Measurements from ENCODE around the gene MTHFD1L.

DNA sequence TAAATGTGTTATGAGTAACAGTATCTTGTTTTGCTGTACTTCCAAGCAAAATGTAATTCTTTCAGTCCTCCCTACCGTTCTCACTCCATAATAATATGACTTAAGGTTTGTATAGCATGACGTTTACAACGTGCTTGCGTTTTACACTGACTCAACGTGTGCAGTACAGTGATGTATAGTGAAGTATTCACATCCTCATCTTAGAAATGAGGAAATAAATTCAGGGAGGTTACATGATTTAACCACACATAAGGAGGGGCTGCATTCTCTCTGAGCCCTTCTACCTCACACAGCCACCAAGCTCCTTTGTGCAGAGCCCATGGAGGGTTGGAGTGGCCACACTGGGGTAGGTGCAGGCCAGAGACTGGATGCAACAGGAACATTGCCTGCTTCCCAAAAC lies 164.5 kb downstream of the MTHFD1L start:
- TF ChIP-seq NFRKB (IDR thresholded peaks at IDR 0.05), result no peak
- no peak for TF ChIP-seq ZNF384 (IDR thresholded peaks at IDR 0.05)
- TF ChIP-seq FOXK2 (IDR thresholded peaks at IDR 0.05), result no peak
- TF ChIP-seq BHLHE40 (IDR thresholded peaks at IDR 0.05; ENCODE audit: borderline replicate concordance), result no peak
- no peak for TF ChIP-seq SUZ12 (IDR thresholded peaks at IDR 0.05)
